H9 (cell line): Measurements from ENCODE around the gene PLEKHA4. TPM values are rescaled to one million over a fixed set of nuclear protein-coding genes. Genes with fewer than 3 reads are reported as not detected.

Source experiments
- DNase-seq: peaks from one replicate; pipeline ENCODE4 v3.0.0-alpha.2; 2017
- H2AFZ ChIP-seq: one replicate; pipeline ENCODE4 v1.6.1; 2013; ENCODE audit warnings: mild to moderate bottlenecking, low read length, control low read depth, moderate library complexity
- H2AK5ac ChIP-seq: 2 replicates; pipeline ENCODE4 v1.6.1; 2013; ENCODE audit warnings: low read length, control low read depth, mixed read lengths; ENCODE audit not compliant: insufficient read length
- H2BK120ac ChIP-seq: one replicate; pipeline ENCODE4 v1.6.1; 2013; ENCODE audit warnings: low read depth, mild to moderate bottlenecking, low read length, control low read depth, inconsistent platforms; ENCODE audit not compliant: poor library complexity, severe bottlenecking
- H2BK12ac ChIP-seq: 2 replicates; pipeline ENCODE4 v1.6.1; 2013; ENCODE audit warnings: low read length, control low read depth, mixed read lengths, low read depth; ENCODE audit not compliant: insufficient read length
- H2BK15ac ChIP-seq: 2 replicates; pipeline ENCODE4 v1.6.1; 2013; ENCODE audit warnings: low read depth, low read length, control low read depth
- H2BK20ac ChIP-seq: one replicate; pipeline ENCODE4 v1.6.1; 2013; ENCODE audit warnings: low read depth, mild to moderate bottlenecking, low read length, control low read depth, inconsistent platforms; ENCODE audit not compliant: poor library complexity, severe bottlenecking
- H2BK5ac ChIP-seq: 2 replicates; pipeline ENCODE4 v1.6.1; 2013; ENCODE audit warnings: low read length, control low read depth, mixed read lengths; ENCODE audit not compliant: insufficient read length
- H3K14ac ChIP-seq: 2 replicates; pipeline ENCODE4 v1.6.1; 2013; ENCODE audit warnings: low read length, control low read depth; ENCODE audit not compliant: insufficient read depth
- H3K18ac ChIP-seq: 2 replicates; pipeline ENCODE4 v1.6.1; 2013; ENCODE audit warnings: low read depth, mild to moderate bottlenecking, mixed read lengths, low read length, control low read depth; ENCODE audit not compliant: insufficient read length
- H3K23ac ChIP-seq: 2 replicates; pipeline ENCODE4 v1.6.1; 2013; ENCODE audit warnings: low read length, control low read depth, mixed read lengths, low read depth; ENCODE audit not compliant: insufficient read length
- H3K23me2 ChIP-seq: 2 replicates; pipeline ENCODE4 v1.6.1; 2013; ENCODE audit warnings: low read depth, mild to moderate bottlenecking, mixed read lengths, low read length, control low read depth; ENCODE audit not compliant: insufficient read length, poor library complexity, severe bottlenecking
- H3K27ac ChIP-seq: 2 replicates; pipeline ENCODE4 v1.5.1; 2013; ENCODE audit warnings: low read length, control low read depth, mixed read lengths, low read depth; ENCODE audit not compliant: insufficient read length
- H3K27me3 ChIP-seq: 2 replicates; pipeline ENCODE4 v1.6.1; 2013; ENCODE audit warnings: low read length, control low read depth, inconsistent platforms; ENCODE audit not compliant: insufficient read depth
- H3K4ac ChIP-seq: 2 replicates; pipeline ENCODE4 v1.6.1; 2013; ENCODE audit warnings: low read depth, mild to moderate bottlenecking, control low read depth, inconsistent platforms, low read length, moderate library complexity
- H3K4me1 ChIP-seq: 2 replicates; pipeline ENCODE4 v1.6.1; 2013; ENCODE audit warnings: low read length, control low read depth, inconsistent platforms; ENCODE audit not compliant: insufficient read depth
- H3K4me2 ChIP-seq: 2 replicates; pipeline ENCODE4 v1.6.1; 2013; ENCODE audit warnings: low read length, control low read depth, mixed read lengths; ENCODE audit not compliant: insufficient read length, insufficient read depth
- H3K56ac ChIP-seq: 2 replicates; pipeline ENCODE4 v1.6.1; 2013; ENCODE audit warnings: low read depth, mild to moderate bottlenecking, mixed read lengths, low read length, control low read depth; ENCODE audit not compliant: insufficient read length
- H3K79me1 ChIP-seq: 2 replicates; pipeline ENCODE4 v1.6.1; 2013; ENCODE audit warnings: low read depth, mild to moderate bottlenecking, moderate library complexity, low read length, control low read depth, inconsistent platforms; ENCODE audit not compliant: insufficient read depth, poor library complexity, severe bottlenecking
- H3K79me2 ChIP-seq: 2 replicates; pipeline ENCODE4 v1.6.1; 2013; ENCODE audit warnings: low read length, control low read depth, inconsistent platforms; ENCODE audit not compliant: insufficient read depth
- H3K9ac ChIP-seq: 2 replicates; pipeline ENCODE4 v1.6.1; 2013; ENCODE audit warnings: low read length, control low read depth, mixed read lengths; ENCODE audit not compliant: insufficient read length; ENCODE audit errors: extremely low read depth
- H3K9me3 ChIP-seq: one replicate; pipeline ENCODE4 v1.6.1; 2013; ENCODE audit warnings: low read depth, low read length, inconsistent platforms; ENCODE audit not compliant: control insufficient read depth
- H3T11ph ChIP-seq: one replicate; pipeline ENCODE4 v1.6.1; 2013; ENCODE audit warnings: mild to moderate bottlenecking, low read length, control low read depth, inconsistent platforms
- H4K20me1 ChIP-seq: one replicate; pipeline ENCODE4 v1.6.1; 2013; ENCODE audit not compliant: control insufficient read depth, insufficient read length, insufficient read depth
- H4K5ac ChIP-seq: 2 replicates; pipeline ENCODE4 v1.6.1; 2013; ENCODE audit warnings: low read depth, mild to moderate bottlenecking, mixed read lengths, low read length, control low read depth; ENCODE audit not compliant: insufficient read length
- H4K8ac ChIP-seq: replicated peaks from 2 replicates; pipeline ENCODE4 v1.6.1; 2013; ENCODE audit warnings: low read length, control low read depth, mixed read lengths, low read depth; ENCODE audit not compliant: insufficient read length
- H4K91ac ChIP-seq: 2 replicates; pipeline ENCODE4 v1.6.1; 2013; ENCODE audit warnings: low read depth, mild to moderate bottlenecking, moderate library complexity, mixed read lengths, low read length, control low read depth; ENCODE audit not compliant: insufficient read length
- H3K27ac Mint-ChIP-seq, 3 experiments: 2 replicates in 2 of 3; 3 replicates in 1 of 3; pipeline ENCODE4 v1.8.0; 2020 to 2021; ENCODE audit warnings: mixed read lengths in 3 of 3, mild to moderate bottlenecking in 1 of 3, moderate library complexity in 1 of 3
- H3K27me3 Mint-ChIP-seq: 2 replicates; pipeline ENCODE4 v1.8.0; 2021; ENCODE audit warnings: low read depth, mild to moderate bottlenecking, moderate library complexity, mixed read lengths
- H3K36me3 Mint-ChIP-seq, 3 experiments: 2 replicates in 2 of 3; 3 replicates in 1 of 3; pipeline ENCODE4 v1.8.0; 2020 to 2021; ENCODE audit warnings: low read depth in 3 of 3, mixed read lengths in 3 of 3; ENCODE audit not compliant: insufficient read depth in 1 of 3
- H3K4me1 Mint-ChIP-seq, 2 experiments: 2 replicates each; pipeline ENCODE4 v1.8.0; 2020; ENCODE audit warnings: mixed read lengths in 2 of 2
- H3K4me3 Mint-ChIP-seq, 2 experiments: 2 replicates in 1 of 2; 3 replicates in 1 of 2; pipeline ENCODE4 v1.8.0; 2020 to 2021; ENCODE audit warnings: mild to moderate bottlenecking in 2 of 2, mixed read lengths in 2 of 2, moderate library complexity in 1 of 2
- H3K9me3 Mint-ChIP-seq, 2 experiments: 2 replicates in 1 of 2; 3 replicates in 1 of 2; pipeline ENCODE4 v1.8.0; 2020; ENCODE audit warnings: mild to moderate bottlenecking in 2 of 2, mixed read lengths in 2 of 2, moderate library complexity in 1 of 2
- WGBS: extraction: QIAGEN DNeasy Blood & Tissue Kit; methylation state at CpG from one replicate; pipeline ENCODE4 v1.1.7; 2013; ENCODE audit warnings: missing lambda C conversion rate, low lambda C conversion rate, mixed read lengths; ENCODE audit not compliant: insufficient read length; ENCODE audit errors: extremely low coverage; 5-methylcytosine and 5-hydroxymethylcytosine counted together
- total RNA-seq: library from RNA; stranded (reverse); gene quantifications from 2 replicates; pipeline ENCODE4 v1.2.1, GENCODE V29; 2021
- TF ChIP-seq, protein P1 (sequence below): fragments of 200-600 bp; sonication (generic); conservative IDR thresholded peaks from 3 replicates; pipeline ENCODE4 v1.8.0; 2021; ENCODE audit warnings: antibody characterized with exemption, mild to moderate bottlenecking

PLEKHA4 gene
- total RNA-seq, 1 experiment from 2014 or later: 15.3 TPM

DNA sequence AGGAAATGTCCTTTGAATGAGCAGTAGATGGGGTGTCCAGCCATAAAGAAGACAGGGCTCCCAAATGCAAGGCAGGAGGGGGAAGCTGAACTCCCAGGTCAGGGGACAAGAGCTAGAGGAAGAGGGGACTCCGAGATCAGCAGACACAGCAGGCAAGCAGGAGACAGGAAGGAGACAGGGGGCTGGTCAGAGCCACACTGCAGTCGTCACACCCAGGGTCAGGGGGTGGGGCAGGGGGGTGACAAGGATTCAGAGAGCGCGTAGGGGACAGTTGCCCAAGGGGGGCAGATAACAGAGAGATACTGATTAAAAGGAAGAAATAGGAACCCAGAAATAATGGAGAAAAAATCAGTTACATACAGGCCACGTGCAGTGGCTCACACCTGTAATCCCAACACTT is 35.4 kb downstream of the PLEKHA4 start:
- H3K56ac ChIP-seq: no peak overlapping the region
- H3K27ac Mint-ChIP-seq: peak overlapping the region in 1 of 3 experiments; percentile 79; a peak in 1 of 7 replicates
- no peak overlapping the region for H2BK12ac ChIP-seq
- H3T11ph ChIP-seq: no peak overlapping the region
- no peaks in the 10 kb centered on the region for H3K79me1 ChIP-seq
- H3K18ac ChIP-seq: no peak overlapping the region
- no peak overlapping the region for H2BK20ac ChIP-seq
- H3K23me2 ChIP-seq: peaks cover 8% of the 10 kb centered on the region
- H3K9me3 Mint-ChIP-seq: peaks cover 0 to 2% of the 10 kb centered on the region in 2 experiments; a peak in 1 of 5 replicates
- H3K4ac ChIP-seq: no peak overlapping the region
- no peaks in the 10 kb centered on the region for H4K20me1 ChIP-seq
- H3K27me3 ChIP-seq: no peaks in the 10 kb centered on the region
- no peak overlapping the region for H4K91ac ChIP-seq
- H3K9me3 ChIP-seq: no peaks in the 10 kb centered on the region
- peaks cover 15% of the 10 kb centered on the region in 2 experiments for H3K4me1 Mint-ChIP-seq
- H3K79me2 ChIP-seq: no peaks in the 10 kb centered on the region
- H2BK5ac ChIP-seq: no peak overlapping the region
- no peak overlapping the region for H2BK120ac ChIP-seq
- H4K5ac ChIP-seq: no peak overlapping the region
- H2AFZ ChIP-seq: no peak overlapping the region
- no peak overlapping the region for H2BK15ac ChIP-seq
- no peak overlapping the region for H3K14ac ChIP-seq
- no CpG with 5 or more reads among the region's 5 CpGs for WGBS
- no peak overlapping the region for H4K8ac ChIP-seq
- no peaks in the 10 kb centered on the region for H3K27me3 Mint-ChIP-seq
- H3K27ac ChIP-seq: no peak overlapping the region
- DNase-seq: no peak
- H3K4me3 Mint-ChIP-seq: no peak overlapping the region; a peak in 1 of 5 replicates
- H2AK5ac ChIP-seq: no peak overlapping the region
- H3K36me3 Mint-ChIP-seq: peaks cover 11 to 29% (median 15%) of the 10 kb centered on the region in 3 experiments
- no peak overlapping the region for H3K9ac ChIP-seq
- no peak overlapping the region for H3K23ac ChIP-seq
- TF ChIP-seq, protein P1, sequence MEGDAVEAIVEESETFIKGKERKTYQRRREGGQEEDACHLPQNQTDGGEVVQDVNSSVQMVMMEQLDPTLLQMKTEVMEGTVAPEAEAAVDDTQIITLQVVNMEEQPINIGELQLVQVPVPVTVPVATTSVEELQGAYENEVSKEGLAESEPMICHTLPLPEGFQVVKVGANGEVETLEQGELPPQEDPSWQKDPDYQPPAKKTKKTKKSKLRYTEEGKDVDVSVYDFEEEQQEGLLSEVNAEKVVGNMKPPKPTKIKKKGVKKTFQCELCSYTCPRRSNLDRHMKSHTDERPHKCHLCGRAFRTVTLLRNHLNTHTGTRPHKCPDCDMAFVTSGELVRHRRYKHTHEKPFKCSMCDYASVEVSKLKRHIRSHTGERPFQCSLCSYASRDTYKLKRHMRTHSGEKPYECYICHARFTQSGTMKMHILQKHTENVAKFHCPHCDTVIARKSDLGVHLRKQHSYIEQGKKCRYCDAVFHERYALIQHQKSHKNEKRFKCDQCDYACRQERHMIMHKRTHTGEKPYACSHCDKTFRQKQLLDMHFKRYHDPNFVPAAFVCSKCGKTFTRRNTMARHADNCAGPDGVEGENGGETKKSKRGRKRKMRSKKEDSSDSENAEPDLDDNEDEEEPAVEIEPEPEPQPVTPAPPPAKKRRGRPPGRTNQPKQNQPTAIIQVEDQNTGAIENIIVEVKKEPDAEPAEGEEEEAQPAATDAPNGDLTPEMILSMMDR: no peak
- peaks cover 2% of the 10 kb centered on the region; the same call in 1 of the 2 replicates for H3K4me1 ChIP-seq
- H3K4me2 ChIP-seq: no peak overlapping the region
